ENCODE data around the gene NXPH2. TPM values are rescaled to one million over a fixed set of nuclear protein-coding genes. Genes with fewer than 3 reads are reported as not detected.

Gene NXPH2
- total RNA-seq, 1 donor from 2014 or later = not detected

DNA sequence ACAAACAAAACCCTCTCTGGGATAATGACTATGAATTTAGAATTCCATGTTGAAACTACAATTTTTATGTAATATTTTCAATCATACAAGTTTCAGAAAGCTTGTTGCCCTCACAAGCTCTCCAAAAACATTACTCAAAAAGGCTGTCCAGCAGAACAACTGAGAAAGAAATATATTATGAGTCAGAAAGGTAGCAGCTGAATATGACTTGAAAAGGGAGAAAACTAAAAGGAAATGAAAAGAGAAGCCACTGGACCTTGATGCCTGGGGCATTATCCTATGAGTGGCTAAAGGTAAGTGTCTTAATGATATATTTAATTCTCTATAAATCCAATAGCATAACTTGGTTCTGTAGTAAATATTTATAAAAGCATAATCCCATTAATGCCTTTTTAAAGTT is 61.8 kb downstream of the NXPH2 start:
- no peak for DNase-seq
- intact Hi-C loops (cut with DNase I) = no loop called here
- no peak for ATAC-seq (ENCODE audit: poor library complexity)

DNA sequence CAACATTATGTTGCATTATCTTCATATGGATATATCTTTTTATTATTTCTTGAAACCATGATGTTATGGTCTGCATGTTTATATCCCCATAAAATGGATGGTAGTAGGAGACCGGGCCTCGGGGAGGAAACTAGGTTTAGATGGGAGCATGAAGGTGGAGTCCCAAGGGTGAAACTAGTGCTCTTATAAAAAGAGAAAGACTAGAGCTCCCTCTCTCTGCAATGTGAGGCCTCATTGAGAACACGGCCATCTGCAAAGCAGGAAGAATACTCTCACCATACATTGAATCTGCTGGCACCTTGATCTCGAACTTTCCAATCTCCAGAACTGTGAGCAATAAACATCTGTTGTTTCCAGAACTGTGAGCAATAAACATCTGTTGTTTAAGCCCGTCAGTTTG is 64.0 kb downstream of the NXPH2 start:
- ATAC-seq (ENCODE audit: poor library complexity) (no peak), DNase-seq (no peak)
- intact Hi-C loops (cut with DNase I) = no loop called here

DNA sequence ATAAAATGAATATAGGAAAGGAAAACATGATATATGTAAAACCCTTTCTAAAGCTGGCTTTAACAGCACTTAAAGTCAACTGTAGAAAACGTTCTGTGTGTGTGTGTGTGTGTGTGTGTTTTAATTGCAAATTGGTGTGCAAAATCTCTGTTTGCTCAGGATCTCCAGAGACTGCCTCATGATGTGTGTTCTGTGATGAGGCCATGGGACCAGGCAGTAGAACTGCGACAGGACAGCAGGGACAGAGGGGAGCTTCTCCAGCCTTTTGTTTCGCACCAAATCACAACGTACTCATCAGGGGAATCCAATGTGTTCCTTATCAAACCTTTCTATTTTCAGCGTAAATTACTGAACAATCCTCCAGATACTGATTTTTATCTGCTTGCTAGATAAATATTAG is 66.7 kb downstream of the NXPH2 start:
- DNase-seq (no peak), ATAC-seq (ENCODE audit: poor library complexity) (no peak)
- intact Hi-C loops (cut with DNase I) = no loop called here

DNA sequence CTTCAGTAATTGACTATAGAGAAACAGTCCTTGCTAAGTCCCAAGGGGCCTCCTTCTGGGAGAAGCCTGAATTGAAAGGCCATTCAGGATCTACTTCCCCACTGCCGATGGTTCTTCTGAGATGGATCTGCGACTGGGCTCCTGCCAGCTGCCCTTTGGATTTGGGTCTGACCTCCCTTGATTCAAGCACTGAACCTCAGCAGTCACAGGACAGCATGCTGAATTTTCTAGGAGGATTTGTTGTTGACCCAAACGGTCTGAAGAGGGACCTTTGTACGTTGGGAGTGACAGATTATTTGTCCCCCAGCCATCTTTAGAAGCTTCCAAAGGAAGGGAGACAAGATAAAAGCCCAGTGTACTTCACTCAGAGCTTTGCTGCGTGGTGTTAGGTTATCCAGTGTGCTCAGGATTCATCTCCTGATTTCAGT is 67.1 kb downstream of the NXPH2 start:
- no peak for ATAC-seq (ENCODE audit: poor library complexity)
- intact Hi-C loops (cut with DNase I) = no loop called here
- no peak for DNase-seq

DNA sequence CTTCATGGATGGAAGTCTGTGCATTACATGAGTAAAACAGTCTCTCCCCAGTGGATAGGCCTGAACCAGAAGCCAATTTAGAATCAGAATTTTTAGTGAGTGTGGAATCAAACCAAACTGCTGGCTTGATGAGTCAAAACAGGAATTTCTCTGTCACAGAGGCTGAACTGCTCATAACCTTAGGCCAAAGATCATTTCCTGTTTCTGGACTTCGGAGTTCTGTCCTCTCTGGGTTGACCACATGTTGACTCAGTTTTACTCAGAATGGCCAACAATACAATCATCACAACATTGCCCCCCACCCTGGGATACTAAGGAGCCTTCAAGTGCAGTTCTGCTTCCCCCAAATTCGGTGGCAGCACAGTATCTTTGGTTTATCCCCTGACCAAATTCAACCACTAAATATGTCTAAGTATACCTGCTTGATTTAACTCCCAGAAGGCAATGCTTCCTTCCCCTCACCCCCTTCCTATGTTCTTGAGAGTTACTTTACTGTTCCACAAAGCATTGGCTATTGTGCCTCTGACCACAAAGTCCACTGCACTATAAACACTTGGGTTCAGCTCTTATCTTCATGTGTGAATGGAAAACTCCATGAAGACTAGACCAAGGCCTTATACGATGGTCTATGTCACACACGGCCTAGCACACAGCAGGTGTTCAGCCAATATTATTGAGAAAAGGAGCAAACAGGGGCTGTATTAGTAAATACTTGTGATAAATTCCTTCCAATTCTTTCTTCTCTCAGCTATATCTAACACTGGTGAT is 67.8 kb downstream of the NXPH2 start:
- ATAC-seq (ENCODE audit: poor library complexity) (no peak), DNase-seq (no peak)
- intact Hi-C loops (cut with DNase I) = no loop called here

DNA sequence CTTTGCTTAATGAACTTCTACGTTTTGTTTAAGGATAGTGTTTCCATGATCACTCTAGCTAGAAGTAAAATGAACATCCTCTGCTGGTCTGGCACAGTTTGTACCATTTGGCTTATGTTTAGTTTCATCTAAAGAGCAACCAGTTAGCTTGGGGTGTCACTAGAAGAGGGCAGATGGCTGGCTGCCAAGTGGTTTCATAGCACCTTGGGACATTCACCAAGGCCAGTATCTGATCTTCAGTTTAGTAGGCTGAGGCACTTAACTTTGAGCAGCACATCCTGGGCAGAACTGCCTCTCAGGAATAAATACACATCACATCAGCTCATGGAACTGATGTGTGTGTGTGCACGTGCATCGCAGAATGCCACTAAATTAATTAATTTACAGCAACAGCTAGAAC is 68.4 kb downstream of the NXPH2 start:
- no peak for ATAC-seq (ENCODE audit: poor library complexity)
- intact Hi-C loops (cut with DNase I) = no loop called here
- peak; percentile 31 for DNase-seq

DNA sequence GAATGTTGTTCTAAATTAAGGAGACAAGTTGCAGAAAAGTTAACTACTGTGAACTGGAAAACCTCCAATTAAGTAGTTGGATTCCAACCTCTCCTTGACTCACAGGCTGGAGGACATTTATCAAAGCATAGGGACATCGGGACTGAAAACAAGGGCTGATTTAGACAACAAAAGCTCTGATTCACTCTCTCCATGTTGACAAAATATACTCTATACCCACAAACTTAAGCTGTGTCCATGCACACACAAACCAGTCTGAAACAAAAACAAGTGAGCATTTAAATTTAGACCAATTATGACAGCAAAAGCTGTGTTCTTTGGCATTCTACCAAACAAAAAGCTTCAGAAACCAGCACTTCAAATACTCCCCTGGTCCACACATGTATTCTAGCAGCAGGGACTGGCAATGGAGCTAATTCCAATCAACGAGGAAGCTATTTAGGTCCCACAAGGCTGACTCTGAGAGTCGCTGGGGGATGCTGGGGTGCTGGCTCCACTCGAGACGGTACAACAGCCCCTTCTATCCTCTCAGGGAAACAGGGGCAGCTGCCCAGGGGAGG is 71.4 kb downstream of the NXPH2 start:
- DNase-seq = no peak
- ATAC-seq (ENCODE audit: poor library complexity) = peak; percentile 68
- intact Hi-C loops (cut with DNase I) = no loop called here

DNA sequence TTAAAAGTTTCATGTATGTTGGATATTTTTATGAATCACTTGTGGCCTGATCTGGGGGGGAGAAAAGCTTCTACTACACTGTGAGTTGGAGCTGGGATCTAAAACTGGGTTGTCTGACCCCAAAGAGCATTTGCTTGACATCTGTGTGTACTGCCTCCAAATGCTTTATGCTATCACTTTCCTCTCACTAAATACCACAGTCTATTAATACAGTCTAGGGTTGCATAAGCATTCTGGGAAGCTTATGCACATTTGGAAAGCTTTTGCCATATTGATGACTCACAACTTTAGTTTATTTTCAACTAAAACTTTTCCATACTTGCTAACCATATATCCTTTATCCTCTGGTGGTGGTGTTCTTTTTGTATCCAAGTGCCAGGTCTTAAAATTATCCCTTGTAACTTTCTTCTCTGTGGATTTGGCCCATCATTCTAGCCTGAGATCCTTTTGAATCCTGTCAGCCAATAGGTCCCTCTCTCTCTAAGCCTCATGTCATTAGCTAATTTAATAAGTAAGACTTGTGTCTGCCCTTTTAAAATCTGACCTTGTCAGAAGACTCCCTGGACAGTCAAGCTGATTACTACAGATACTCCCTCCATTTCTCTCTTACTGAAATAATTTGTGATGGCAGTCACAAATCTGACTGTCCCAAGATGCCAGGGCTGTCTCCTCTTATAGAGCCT is 72.7 kb downstream of the NXPH2 start:
- peak; percentile 78 for ATAC-seq (ENCODE audit: poor library complexity)
- no peak for DNase-seq
- intact Hi-C loops (cut with DNase I) = no loop called here

DNA sequence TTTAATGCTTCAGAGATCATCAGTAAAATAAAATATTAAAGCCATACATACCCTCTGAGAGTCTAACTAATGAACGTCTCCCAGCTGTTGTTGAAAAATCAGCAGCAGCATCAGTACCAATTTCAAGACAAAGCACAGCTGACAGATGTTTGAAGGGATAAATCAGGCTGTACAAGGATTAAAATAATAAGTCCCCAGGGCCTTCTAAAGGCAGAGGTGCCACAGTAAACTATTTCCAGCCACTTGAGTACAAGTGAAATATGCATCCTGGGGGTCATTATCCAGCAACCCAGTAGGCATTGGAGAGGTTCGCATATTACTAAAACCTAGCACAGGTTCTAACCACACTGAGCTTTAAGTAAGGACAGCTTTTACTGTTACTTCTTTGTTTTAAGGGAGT is 76.9 kb downstream of the NXPH2 start:
- DNase-seq (no peak), ATAC-seq (ENCODE audit: poor library complexity) (no peak)
- intact Hi-C loops (cut with DNase I) = no loop called here

DNA sequence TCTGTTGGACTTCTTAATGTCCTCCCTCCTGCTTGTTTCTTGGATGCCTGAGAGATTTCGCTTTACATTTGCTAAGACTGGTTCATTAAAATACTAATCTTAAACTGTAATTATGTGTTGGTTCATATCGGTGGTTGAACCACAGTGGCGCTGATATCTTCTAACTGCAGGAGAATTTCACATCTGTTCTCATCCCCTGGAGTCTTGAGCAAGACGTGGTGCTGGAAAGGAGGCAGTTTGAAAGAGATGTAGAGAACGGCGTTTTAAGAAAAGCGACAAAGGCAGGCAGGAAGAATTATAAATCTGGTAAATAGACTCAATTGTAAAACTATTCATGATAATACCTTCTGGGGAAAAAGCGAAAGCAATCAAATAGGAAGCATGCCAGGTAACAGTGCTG is 79.5 kb downstream of the NXPH2 start:
- ATAC-seq (ENCODE audit: poor library complexity) (no peak), DNase-seq (no peak)
- intact Hi-C loops (cut with DNase I) = no loop called here

DNA sequence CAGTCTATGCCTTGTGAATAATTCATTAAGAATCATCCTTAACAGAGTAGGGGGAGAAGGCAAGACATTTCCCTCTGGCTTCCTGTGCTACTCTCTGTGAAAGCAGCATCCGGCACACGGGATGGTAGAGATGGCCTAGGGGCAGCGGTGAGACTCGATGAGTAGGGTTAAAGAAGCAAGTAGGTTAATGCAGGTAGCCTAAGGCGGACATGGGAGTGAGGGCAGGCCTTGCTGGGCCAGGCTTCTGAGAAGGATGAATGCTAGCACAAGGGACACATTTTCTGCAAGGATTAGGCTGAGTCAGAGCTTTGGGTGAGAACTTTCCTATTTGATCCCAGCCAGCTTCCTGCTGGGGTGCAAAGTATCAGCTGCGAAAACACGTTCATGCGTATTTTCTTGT is 80.8 kb downstream of the NXPH2 start:
- DNase-seq = no peak
- no peak for ATAC-seq (ENCODE audit: poor library complexity)
- intact Hi-C loops (cut with DNase I) = no loop called here

DNA sequence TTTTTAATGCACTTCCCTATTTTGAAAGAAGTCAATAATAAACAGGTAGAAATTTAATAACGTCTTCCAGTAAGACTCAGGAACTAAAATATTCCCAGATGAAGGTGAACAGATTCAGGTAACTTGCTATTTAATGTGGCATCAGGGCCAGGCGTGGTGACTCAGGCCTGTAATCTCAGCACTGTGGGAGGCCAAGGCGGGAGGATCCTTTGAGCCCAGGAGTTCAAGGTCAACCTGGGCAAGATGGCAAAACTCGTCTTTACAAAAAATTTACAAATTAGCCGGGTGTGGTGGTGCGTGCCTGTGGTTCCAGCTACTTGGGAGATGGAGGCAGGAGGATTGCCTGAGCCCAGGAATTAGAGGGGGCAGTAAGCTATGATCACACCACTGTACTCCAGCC is 81.8 kb downstream of the NXPH2 start:
- intact Hi-C loops (cut with DNase I) = no loop called here

DNA sequence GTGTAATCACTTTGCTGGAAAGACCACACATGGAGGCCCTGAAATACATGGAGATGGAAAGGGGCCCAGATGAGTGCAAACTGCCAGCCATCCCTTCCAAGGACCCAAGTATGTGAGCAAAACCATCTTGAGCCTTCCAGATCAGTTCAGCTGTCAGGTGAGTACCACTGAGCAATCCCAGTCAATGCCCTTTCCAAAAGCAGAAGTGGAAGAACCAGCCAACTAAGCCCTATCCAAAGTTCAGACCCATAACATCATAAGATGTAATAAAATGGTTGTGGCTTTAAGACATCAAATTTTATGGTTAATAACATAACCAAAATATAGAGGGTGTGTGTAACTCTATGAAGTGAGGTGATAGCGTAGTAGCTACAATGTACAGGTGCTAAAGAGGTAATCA is 88.5 kb downstream of the NXPH2 start:
- intact Hi-C loops (cut with DNase I) = no loop called here
- DNase-seq (no peak), ATAC-seq (ENCODE audit: poor library complexity) (no peak)

More for the DNA sequence above, 81.8 kb downstream of the NXPH2 start:
- ATAC-seq (ENCODE audit: poor library complexity) (no peak), DNase-seq (no peak)

DNA sequence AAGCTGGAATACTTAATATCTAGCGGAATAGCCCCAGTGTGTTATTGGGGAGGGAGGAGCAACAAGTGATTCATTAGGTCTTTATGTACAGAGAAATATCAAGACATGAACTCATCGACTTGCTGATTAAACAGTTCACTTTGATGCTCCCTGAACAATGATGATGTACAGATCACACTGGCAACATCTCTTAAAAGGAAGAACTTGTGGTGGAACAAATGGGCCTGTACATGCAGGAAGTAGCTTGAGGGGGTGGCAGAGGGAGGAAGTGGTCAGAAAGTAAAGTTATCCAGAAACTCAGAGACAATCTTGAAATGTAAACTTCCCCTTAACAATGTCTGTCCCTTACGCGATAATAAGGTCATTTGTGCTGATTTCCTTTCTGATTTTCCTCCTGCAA is 90.5 kb downstream of the NXPH2 start:
- DNase-seq (no peak), ATAC-seq (ENCODE audit: poor library complexity) (no peak)
- intact Hi-C loops (cut with DNase I) = no loop called here

DNA sequence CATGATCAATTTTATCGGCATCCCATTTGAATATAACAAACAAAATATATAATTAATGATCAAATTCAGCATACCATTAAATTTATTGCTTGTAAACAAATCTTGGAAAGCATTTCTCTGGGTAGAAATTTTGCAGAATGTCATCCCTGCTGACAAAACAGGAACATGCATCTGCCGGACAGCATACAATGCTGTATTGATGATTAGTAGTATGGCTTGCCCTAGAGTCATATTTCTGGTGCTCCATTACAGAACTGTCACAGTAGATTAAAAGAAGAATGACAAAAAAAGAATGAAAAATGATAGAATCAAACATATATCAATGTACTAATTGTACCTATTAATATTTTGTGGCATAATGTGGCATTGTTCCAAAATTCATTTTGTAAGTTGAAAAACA is 98.0 kb downstream of the NXPH2 start:
- no peak for ATAC-seq (ENCODE audit: poor library complexity)
- DNase-seq = no peak
- intact Hi-C loops (cut with DNase I) = no loop called here

DNA sequence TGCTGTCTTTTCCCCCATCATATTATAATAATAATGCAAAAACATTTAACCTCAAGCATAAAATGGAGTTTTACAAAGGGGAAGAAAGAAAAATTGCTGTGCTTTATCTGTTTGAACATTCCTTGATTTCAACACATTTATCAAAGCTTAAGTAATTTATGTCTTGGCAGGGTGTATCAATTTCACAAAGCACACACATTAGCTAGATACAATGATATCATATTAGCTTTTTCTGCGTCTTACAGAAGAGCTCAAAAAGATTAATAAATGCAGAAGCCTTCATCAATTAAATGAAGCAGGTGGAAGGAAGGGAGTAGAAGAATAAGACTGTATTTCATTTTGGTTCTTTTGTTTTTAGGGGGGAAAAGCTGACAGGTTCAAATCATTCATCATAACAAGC is 103.0 kb downstream of the NXPH2 start:
- ATAC-seq (ENCODE audit: poor library complexity) = no peak
- no peak for DNase-seq
- intact Hi-C loops (cut with DNase I) = no loop called here

DNA sequence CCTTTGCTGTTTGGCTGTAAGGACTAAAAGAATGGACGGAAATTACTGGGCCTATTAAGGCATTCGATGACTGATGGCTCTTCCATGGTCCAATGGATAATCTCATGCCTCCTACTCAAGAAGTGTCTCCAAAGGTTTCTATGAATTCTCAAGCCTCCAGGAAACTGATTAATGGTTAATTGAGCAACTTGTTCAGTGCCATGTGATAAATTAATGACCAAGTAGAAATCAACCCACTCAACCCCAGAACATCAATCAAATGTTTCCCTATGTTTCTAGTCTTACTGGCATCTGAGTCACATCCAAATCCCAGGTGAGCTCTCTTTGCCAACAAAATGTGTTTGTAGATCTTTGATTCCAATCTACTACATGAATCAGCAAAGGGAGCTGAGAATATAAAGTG is 103.6 kb downstream of the NXPH2 start:
- ATAC-seq (ENCODE audit: poor library complexity) (no peak), DNase-seq (no peak)
- intact Hi-C loops (cut with DNase I) = no loop called here

DNA sequence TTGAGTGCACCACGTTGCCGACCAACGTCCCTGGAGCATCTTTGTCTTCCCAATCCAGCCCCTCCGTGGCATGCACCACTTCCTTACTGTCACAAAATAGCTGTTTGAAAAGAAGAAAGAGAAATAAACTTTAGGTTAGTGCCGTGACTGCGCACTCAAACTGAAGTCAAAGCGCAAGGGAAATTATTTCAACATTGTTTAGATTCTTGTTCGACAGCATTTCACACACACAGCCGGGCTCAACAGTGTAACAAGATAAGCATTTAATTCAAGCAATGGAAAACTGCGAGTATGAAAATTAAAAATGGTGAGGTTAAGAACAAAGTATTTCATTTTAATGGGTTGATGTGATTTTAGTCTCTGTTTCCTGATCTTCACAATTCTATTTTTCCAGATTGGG is 108.6 kb downstream of the NXPH2 start:
- DNase-seq (no peak), ATAC-seq (ENCODE audit: poor library complexity) (no peak)
- intact Hi-C loops (cut with DNase I) = no loop called here

DNA sequence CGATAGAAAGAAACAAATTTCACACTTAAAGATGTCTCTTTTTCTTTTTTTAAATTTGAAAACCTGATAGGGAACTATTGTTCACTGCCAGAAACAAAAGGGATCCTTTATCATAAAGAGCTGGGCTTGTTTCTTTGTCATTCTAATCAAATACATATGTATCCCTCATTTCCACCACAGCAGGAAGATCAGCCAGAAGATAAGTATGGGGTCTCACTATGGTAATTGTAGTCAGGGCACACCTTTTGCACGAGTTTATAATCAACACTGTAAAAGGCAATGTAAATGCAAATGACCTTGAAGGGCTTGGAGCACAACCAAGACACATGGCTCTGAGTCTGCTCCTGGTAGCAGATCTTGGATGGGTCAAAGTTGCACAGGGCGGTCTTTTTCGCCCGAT is 109.5 kb downstream of the NXPH2 start:
- ATAC-seq (ENCODE audit: poor library complexity) (no peak), DNase-seq (no peak)
- intact Hi-C loops (cut with DNase I) = no loop called here

DNA sequence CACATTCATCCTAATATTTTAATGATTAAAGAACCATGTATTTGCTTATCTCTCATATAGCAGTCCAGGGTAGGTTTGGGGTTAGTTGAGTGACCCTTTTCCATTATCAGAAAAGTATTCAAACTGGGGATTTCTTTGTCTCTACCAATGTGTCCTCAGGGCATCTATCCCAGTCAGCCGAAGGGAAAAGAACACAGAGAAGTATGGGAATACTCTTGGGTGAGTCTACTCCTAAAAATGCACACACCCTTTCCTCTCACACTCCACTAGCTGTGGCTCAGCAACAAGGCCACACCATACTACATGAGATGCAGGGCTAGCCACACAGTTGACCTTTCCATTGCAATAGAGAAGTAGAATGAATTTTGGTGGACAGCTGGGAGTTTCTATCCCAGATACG is 114.3 kb downstream of the NXPH2 start:
- intact Hi-C loops (cut with DNase I) = no loop called here
- DNase-seq (no peak), ATAC-seq (ENCODE audit: poor library complexity) (no peak)
